ENCODE measurements around the gene ZMPSTE24.

The ZMPSTE24 gene

GRCh38 chr1:40265298-40265697, 7.3 kb downstream of the ZMPSTE24 start:
- no peak for DNase-seq

GRCh38 chr1:40265919-40266318, 7.9 kb downstream of the ZMPSTE24 start:
- DNase-seq = no peak

- DNase-seq = no peak
Observed at GRCh38 chr1:40266786-40267535, 8.9 kb downstream of the ZMPSTE24 start.

GRCh38 chr1:40267767-40268187, 9.7 kb downstream of the ZMPSTE24 start:
- no peak for DNase-seq

GRCh38 chr1:40268211-40268610, 10.2 kb downstream of the ZMPSTE24 start:
- DNase-seq = no peak

- DNase-seq = no peak
Observed at GRCh38 chr1:40270152-40270834, 12.3 kb downstream of the ZMPSTE24 start.

- DNase-seq = no peak
Observed at GRCh38 chr1:40272653-40273213, 14.7 kb downstream of the ZMPSTE24 start.

GRCh38 chr1:40273547-40274166, 15.6 kb downstream of the ZMPSTE24 start:
- no peak for DNase-seq

GRCh38 chr1:40274331-40274730, 16.3 kb downstream of the ZMPSTE24 start:
- DNase-seq = no peak

GRCh38 chr1:40276122-40276521, 18.1 kb downstream of the ZMPSTE24 start:
- DNase-seq = no peak

GRCh38 chr1:40281853-40282252, 23.8 kb downstream of the ZMPSTE24 start:
- no peak for DNase-seq

- no peak for DNase-seq
Observed at GRCh38 chr1:40291293-40291692, 33.3 kb downstream of the ZMPSTE24 start.

GRCh38 chr1:40299366-40300248, 41.6 kb downstream of the ZMPSTE24 start:
- no peak for DNase-seq

GRCh38 chr1:40300249-40300567, 42.2 kb downstream of the ZMPSTE24 start:
- DNase-seq = no peak

GRCh38 chr1:40300651-40301050, 42.6 kb downstream of the ZMPSTE24 start:
- no peak for DNase-seq

- DNase-seq = no peak
Observed at GRCh38 chr1:40301066-40301465, 43.0 kb downstream of the ZMPSTE24 start.

GRCh38 chr1:40301541-40302299, 43.7 kb downstream of the ZMPSTE24 start:
- no peak for DNase-seq

- DNase-seq = no peak
Observed at GRCh38 chr1:40302475-40302874, 44.4 kb downstream of the ZMPSTE24 start.

GRCh38 chr1:40303051-40303771, 45.2 kb downstream of the ZMPSTE24 start:
- no peak for DNase-seq

- no peak for DNase-seq
Observed at GRCh38 chr1:40303790-40304189, 45.8 kb downstream of the ZMPSTE24 start.

GRCh38 chr1:40305451-40305850, 47.4 kb downstream of the ZMPSTE24 start:
- DNase-seq = no peak

All from right hindlimb (tissue), 1 donor.